ENCODE results near the gene RBM6.
"Not testable (repeated sequence)": the region's sequence is repeated elsewhere in the genome, so short reads cannot be mapped to it uniquely, and the experiment has no call there.

GRCh38 chr3:50084951-50085350 lies 145.0 kb downstream of the RBM6 start:
- TF ChIP-seq EZH2 (IDR thresholded peaks at IDR 0.05; ENCODE audit: borderline replicate concordance, low read length); CTCF (IDR thresholded peaks at IDR 0.05; ENCODE audit: low read length): not testable (repeated sequence)

Measured in OCI-LY1 (cell line).